ENCODE data around the gene TRIM13.

- TF ChIP-seq CTCF (IDR thresholded peaks at IDR 0.05) (no peak), POLR2A (IDR thresholded peaks at IDR 0.05) (no peak)
Measured at GRCh38 chr13:49995625-49996101, 1.2 kb upstream of the TRIM13 start.

Measured in heart left ventricle (tissue), 13 donors.